Measurements from ENCODE around the gene OSBPL10. TPM values are rescaled to one million over a fixed set of nuclear protein-coding genes. Genes with fewer than 3 reads are reported as not detected.

OSBPL10 gene
- total RNA-seq, 1 donor from 2014 or later = 8.4 TPM

- no peaks in the 10 kb centered on the region for H3K27me3 Mint-ChIP-seq (ENCODE audit: insufficient read depth, low read depth)
- no peak overlapping the region for H3K27ac Mint-ChIP-seq
- peaks cover 2% of the 10 kb centered on the region for H3K4me1 Mint-ChIP-seq
Measured at GRCh38 chr3:31729573-31729972, 251.5 kb downstream of the OSBPL10 start.

GRCh38 chr3:31729082-31729481 is 252.0 kb downstream of the OSBPL10 start:
- peaks cover 6% of the 10 kb centered on the region for H3K4me1 Mint-ChIP-seq
- Histone ChIP-seq H3F3A (ENCODE audit: low read depth) (peaks cover 11% of the 10 kb centered on the region), H3K4me3 (no peak overlapping the region), H3K9ac (no peak overlapping the region), H3K27ac (no peak overlapping the region), H3K27me3 (no peaks in the 10 kb centered on the region), H4K20me1 (ENCODE audit: low read depth) (no peaks in the 10 kb centered on the region), H2AFZ (replicated peaks) (no peak overlapping the region), H3K4me2 (no peak overlapping the region), H3K79me2 (ENCODE audit: low read depth) (no peaks in the 10 kb centered on the region), H3K4me1 (peaks cover 9% of the 10 kb centered on the region), H3K36me3 (no peaks in the 10 kb centered on the region), H3K9me3 (ENCODE audit: low read depth) (no peaks in the 10 kb centered on the region)
- no peak overlapping the region for H3K4me3 Mint-ChIP-seq
- TF ChIP-seq EZH2 (IDR thresholded peaks at IDR 0.05) = no peak
- TF ChIP-seq EZH2phosphoT487 (IDR thresholded peaks at IDR 0.05) = no peak
- no peak for TF ChIP-seq CTCF (IDR thresholded peaks at IDR 0.05)
- no peak overlapping the region for H3K27ac Mint-ChIP-seq
- H3K27me3 Mint-ChIP-seq (ENCODE audit: insufficient read depth, low read depth) = no peaks in the 10 kb centered on the region
- H3K9me3 Mint-ChIP-seq = no peaks in the 10 kb centered on the region
- no peaks in the 10 kb centered on the region for H3K36me3 Mint-ChIP-seq
- DNase-seq (ENCODE audit: low spot score) = no peak

More at GRCh38 chr3:31729573-31729972, 251.5 kb downstream of the OSBPL10 start:
- H3K27ac ChIP-seq = no peak overlapping the region
- no peak overlapping the region for H3K9ac ChIP-seq
- H3K4me2 ChIP-seq = no peak overlapping the region
- Mint-ChIP-seq H3K36me3 (no peaks in the 10 kb centered on the region), H3K4me3 (no peak overlapping the region), H3K9me3 (no peaks in the 10 kb centered on the region)
- H4K20me1 ChIP-seq (ENCODE audit: low read depth) = no peaks in the 10 kb centered on the region
- no peak for TF ChIP-seq CTCF (IDR thresholded peaks at IDR 0.05)
- no peak for TF ChIP-seq EZH2phosphoT487 (IDR thresholded peaks at IDR 0.05)
- no peak for TF ChIP-seq EZH2 (IDR thresholded peaks at IDR 0.05)
- H3K36me3 ChIP-seq = no peaks in the 10 kb centered on the region
- no peak overlapping the region for H2AFZ ChIP-seq (replicated peaks)
- no peaks in the 10 kb centered on the region for H3K79me2 ChIP-seq (ENCODE audit: low read depth)
- no peaks in the 10 kb centered on the region for H3K27me3 ChIP-seq
- DNase-seq (ENCODE audit: low spot score) = no peak
- no peak overlapping the region for H3K4me3 ChIP-seq
- peaks cover 6% of the 10 kb centered on the region for H3F3A ChIP-seq (ENCODE audit: low read depth)
- H3K9me3 ChIP-seq (ENCODE audit: low read depth) = no peaks in the 10 kb centered on the region
- peaks cover 4% of the 10 kb centered on the region for H3K4me1 ChIP-seq

- DNase-seq (ENCODE audit: low spot score) = no peak
- no peaks in the 10 kb centered on the region for H3K36me3 ChIP-seq
- no peaks in the 10 kb centered on the region for H4K20me1 ChIP-seq (ENCODE audit: low read depth)
- no peaks in the 10 kb centered on the region for H3K27me3 Mint-ChIP-seq (ENCODE audit: insufficient read depth, low read depth)
- no peak overlapping the region for H3K27ac Mint-ChIP-seq
- peaks cover 13% of the 10 kb centered on the region for H3K4me1 Mint-ChIP-seq
- H3K36me3 Mint-ChIP-seq = no peaks in the 10 kb centered on the region
- H3K9ac ChIP-seq = no peak overlapping the region
- peaks cover 15% of the 10 kb centered on the region for H3K4me1 ChIP-seq
- H3K9me3 ChIP-seq (ENCODE audit: low read depth) = no peaks in the 10 kb centered on the region
- no peak overlapping the region for H3K4me3 ChIP-seq
- TF ChIP-seq EZH2 (IDR thresholded peaks at IDR 0.05) (no peak), CTCF (IDR thresholded peaks at IDR 0.05) (no peak), EZH2phosphoT487 (IDR thresholded peaks at IDR 0.05) (no peak)
- no peak overlapping the region for H3K4me2 ChIP-seq
- no peak overlapping the region for H2AFZ ChIP-seq (replicated peaks)
- H3K27ac ChIP-seq = no peak overlapping the region
- H3F3A ChIP-seq (ENCODE audit: low read depth) = peaks cover 16% of the 10 kb centered on the region
- no peak overlapping the region for H3K4me3 Mint-ChIP-seq
- H3K79me2 ChIP-seq (ENCODE audit: low read depth) = no peaks in the 10 kb centered on the region
- no peaks in the 10 kb centered on the region for H3K9me3 Mint-ChIP-seq
- H3K27me3 ChIP-seq = no peaks in the 10 kb centered on the region
Measured at GRCh38 chr3:31728403-31728802, 252.7 kb downstream of the OSBPL10 start.

All from neural progenitor cell (in vitro differentiated cells).